HG02884 (cell line): ENCODE measurements around the gene ORMDL2.
"Not testable (repeated sequence)": the region's sequence is repeated elsewhere in the genome, so short reads cannot be mapped to it uniquely, and the experiment has no call there.

Experiments used
- ATAC-seq: cut with Tn5 transposase; IDR thresholded peaks from one replicate; pipeline ENCODE4 v1.9.1; 2021; ENCODE audit warnings: mild to moderate bottlenecking, moderate library complexity; ENCODE audit not compliant: unreplicated experiment

Gene ORMDL2

GRCh38 chr12:55827806-55828205, 10.0 kb downstream of the ORMDL2 start:
- ATAC-seq, result no peak

- ATAC-seq, result no peak
Measured at GRCh38 chr12:55828357-55828756, 10.5 kb downstream of the ORMDL2 start.

GRCh38 chr12:55829967-55830600, 12.2 kb downstream of the ORMDL2 start:
- ATAC-seq, result peak; percentile 19

GRCh38 chr12:55830601-55831446, 13.0 kb downstream of the ORMDL2 start:
- ATAC-seq, result no peak

GRCh38 chr12:55831447-55831815, 13.6 kb downstream of the ORMDL2 start:
- no peak for ATAC-seq

GRCh38 chr12:55833056-55833455, 15.2 kb downstream of the ORMDL2 start:
- no peak for ATAC-seq

GRCh38 chr12:55834400-55834799, 16.6 kb downstream of the ORMDL2 start:
- not testable (repeated sequence) for ATAC-seq

- ATAC-seq, result no peak
Measured at GRCh38 chr12:55838361-55838760, 20.5 kb downstream of the ORMDL2 start.

GRCh38 chr12:55839345-55840140, 21.7 kb downstream of the ORMDL2 start:
- ATAC-seq, result no peak

- no peak for ATAC-seq
Measured at GRCh38 chr12:55840581-55841351, 22.9 kb downstream of the ORMDL2 start.

- no peak for ATAC-seq
Measured at GRCh38 chr12:55842681-55843429, 25.0 kb downstream of the ORMDL2 start, which contains the start of gene MMP19. MMP19 (minus strand) TSS chr12:55842936; CDS start chr12:55842830, 106 bp downstream.

- no peak for ATAC-seq
Measured at GRCh38 chr12:55843431-55843830, 25.6 kb downstream of the ORMDL2 start.

GRCh38 chr12:55844961-55845360, 27.1 kb downstream of the ORMDL2 start:
- no peak for ATAC-seq

GRCh38 chr12:55845361-55845760, 27.5 kb downstream of the ORMDL2 start:
- no peak for ATAC-seq

GRCh38 chr12:55845785-55846496, 28.1 kb downstream of the ORMDL2 start:
- no peak for ATAC-seq

- no peak for ATAC-seq
Measured at GRCh38 chr12:55847033-55847432, 29.2 kb downstream of the ORMDL2 start.

GRCh38 chr12:55847603-55848291, 29.9 kb downstream of the ORMDL2 start:
- ATAC-seq, result no peak

- ATAC-seq, result no peak
Measured at GRCh38 chr12:55849616-55850343, 31.9 kb downstream of the ORMDL2 start.
